ENCODE results near the gene SMIM24.
A peak's percentile ranks its signal among the peaks of the same experiment; 100 is the strongest.

The SMIM24 gene

DNA sequence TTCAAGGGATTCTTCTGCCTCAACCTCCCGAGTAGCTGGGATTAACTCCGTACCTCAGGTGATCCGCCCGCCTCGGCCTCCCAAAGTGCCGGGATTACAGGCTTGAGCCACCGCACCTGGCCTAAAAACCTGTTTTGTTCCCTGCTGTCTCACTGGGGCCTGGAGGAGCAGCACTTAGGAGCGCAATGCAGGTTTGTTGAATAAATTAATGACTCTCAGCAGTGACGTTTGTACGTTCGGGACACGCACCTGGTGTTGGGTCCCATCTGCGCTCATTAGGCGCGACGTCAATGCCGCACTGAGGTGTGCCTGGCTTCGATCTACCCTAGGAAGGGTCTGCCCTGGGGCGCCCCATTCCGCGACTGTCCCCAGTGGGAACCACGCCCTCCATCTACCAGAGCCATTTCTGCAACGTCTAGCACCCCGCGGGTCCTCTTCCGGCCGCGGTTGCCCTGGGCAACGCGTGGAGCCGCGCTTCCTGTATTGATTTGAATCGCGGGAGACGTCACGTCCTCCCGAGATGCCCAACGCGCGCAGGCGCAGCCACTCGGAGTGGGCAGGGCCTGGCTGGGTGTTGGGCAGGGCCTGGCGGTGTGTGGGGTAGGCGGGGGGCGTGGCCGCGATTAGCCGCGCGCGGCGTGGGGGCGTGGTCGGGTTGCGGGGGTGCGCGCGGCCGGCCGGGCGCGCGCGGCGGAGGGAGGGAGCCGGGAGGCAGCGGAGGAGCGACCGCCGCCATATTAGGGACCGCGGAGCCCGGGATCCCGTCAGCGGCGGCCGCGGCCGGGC lies 25.5 kb upstream of the SMIM24 start, which contains the start of gene FZR1:
Gene FZR1, plus strand, starts transcription at position 714 of the 786 bp plus-strand sequence. CDS start 16,679 bp downstream, outside the sequence.
- no peaks in the 10 kb centered on the region for H3K36me3 ChIP-seq (ENCODE audit: control insufficient read depth, low read depth, low read length)
- H3K4me3 ChIP-seq (ENCODE audit: low read length): peak within 1 kb of the TSS; percentile 69
- H3K27me3 ChIP-seq (ENCODE audit: control insufficient read depth, insufficient read depth, low read length): no peaks in the 10 kb centered on the region
- no peaks in the 10 kb centered on the region for H3K4me1 ChIP-seq (ENCODE audit: control insufficient read depth, low read depth, low read length)
- H3K9ac ChIP-seq (ENCODE audit: low read length): peak within 1 kb of the TSS; percentile 67
- peak within 1 kb of the TSS; percentile 88 for H3K27ac ChIP-seq (ENCODE audit: low read length)
- H3K9me3 ChIP-seq (ENCODE audit: control insufficient read depth, low read depth, low read length): no peaks in the 10 kb centered on the region

DNA sequence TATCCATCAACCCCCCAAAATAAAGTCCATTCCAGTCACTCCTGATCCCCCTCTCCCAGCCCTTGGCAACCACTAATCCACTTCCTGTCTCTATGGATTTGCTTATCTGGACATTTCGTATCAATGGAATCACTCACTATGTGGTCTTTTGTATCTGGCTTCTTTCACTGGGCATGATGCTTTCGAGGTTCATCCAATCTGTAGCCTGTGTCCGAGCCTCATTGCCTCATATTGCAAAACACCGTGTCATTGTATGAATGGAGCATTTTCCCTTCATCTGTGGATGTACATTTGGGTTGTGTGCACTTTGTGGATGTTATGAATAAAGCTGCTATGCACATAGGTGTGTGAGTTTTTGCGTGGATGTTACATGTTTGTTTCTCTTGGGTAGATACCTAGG lies 24.4 kb upstream of the SMIM24 start:
- Histone ChIP-seq H3K4me1 (ENCODE audit: control insufficient read depth, low read depth, low read length) (no peaks in the 10 kb centered on the region), H3K27ac (ENCODE audit: low read length) (peak overlapping the region; percentile 37), H3K36me3 (ENCODE audit: control insufficient read depth, low read depth, low read length) (no peaks in the 10 kb centered on the region), H3K27me3 (ENCODE audit: control insufficient read depth, insufficient read depth, low read length) (no peaks in the 10 kb centered on the region), H3K9ac (ENCODE audit: low read length) (peak overlapping the region; percentile 67), H3K9me3 (ENCODE audit: control insufficient read depth, low read depth, low read length) (no peaks in the 10 kb centered on the region), H3K4me3 (ENCODE audit: low read length) (no peak overlapping the region)

DNA sequence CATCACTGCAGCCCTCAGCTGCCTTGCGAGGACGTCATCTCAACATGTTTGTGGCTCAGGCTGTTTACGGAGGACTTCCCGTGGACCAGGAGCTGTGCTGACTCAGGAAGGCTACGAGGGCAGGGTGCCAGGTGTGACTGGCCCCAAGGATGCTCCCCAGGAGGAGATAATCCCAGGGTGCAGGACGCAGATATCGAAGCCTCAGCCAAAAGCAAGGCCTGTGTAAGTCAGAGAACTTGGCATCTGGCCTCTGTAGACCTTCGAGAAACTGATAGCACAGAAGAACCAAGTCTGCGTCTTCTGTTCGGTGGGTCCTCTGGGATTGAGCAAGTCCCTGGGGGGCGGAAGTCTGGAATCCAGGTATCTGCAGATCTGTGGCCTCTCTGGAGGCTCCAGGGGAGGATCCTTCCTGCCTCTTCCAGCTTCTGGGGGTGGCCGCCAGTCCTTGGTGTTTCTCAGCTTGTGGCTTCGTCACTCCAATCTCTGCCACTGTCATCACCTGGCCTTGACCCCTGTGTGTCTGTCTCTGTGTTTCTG lies 22.8 kb upstream of the SMIM24 start:
- no peaks in the 10 kb centered on the region for H3K4me1 ChIP-seq (ENCODE audit: control insufficient read depth, low read depth, low read length)
- no peak overlapping the region for H3K4me3 ChIP-seq (ENCODE audit: low read length)
- H3K27me3 ChIP-seq (ENCODE audit: control insufficient read depth, insufficient read depth, low read length): no peaks in the 10 kb centered on the region
- H3K27ac ChIP-seq (ENCODE audit: low read length): no peak overlapping the region
- no peak overlapping the region for H3K9ac ChIP-seq (ENCODE audit: low read length)
- H3K36me3 ChIP-seq (ENCODE audit: control insufficient read depth, low read depth, low read length): no peaks in the 10 kb centered on the region
- no peaks in the 10 kb centered on the region for H3K9me3 ChIP-seq (ENCODE audit: control insufficient read depth, low read depth, low read length)

DNA sequence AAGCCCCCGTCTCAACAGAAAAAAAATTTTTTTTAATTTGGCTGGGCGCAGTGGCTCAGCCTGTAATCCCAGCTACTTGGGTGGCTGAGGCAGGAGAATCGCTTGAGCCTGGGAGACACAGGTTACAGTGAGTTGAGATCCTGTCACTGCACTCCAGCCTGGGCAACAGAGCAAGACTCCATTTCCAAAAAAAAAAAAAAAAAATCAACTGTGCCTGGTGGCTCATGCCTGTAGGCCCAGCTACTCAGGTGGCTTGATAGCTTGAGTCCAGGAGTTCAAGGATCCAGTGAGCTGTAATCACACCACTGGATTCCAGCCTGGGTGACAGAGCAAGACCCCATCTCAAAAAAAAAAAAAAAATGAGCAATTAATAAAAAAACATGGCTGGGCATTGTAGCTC lies 21.5 kb upstream of the SMIM24 start:
- H3K27me3 ChIP-seq (ENCODE audit: control insufficient read depth, insufficient read depth, low read length): no peaks in the 10 kb centered on the region
- H3K27ac ChIP-seq (ENCODE audit: low read length): no peak overlapping the region
- no peak overlapping the region for H3K4me3 ChIP-seq (ENCODE audit: low read length)
- no peak overlapping the region for H3K9ac ChIP-seq (ENCODE audit: low read length)
- no peaks in the 10 kb centered on the region for H3K9me3 ChIP-seq (ENCODE audit: control insufficient read depth, low read depth, low read length)
- H3K36me3 ChIP-seq (ENCODE audit: control insufficient read depth, low read depth, low read length): no peaks in the 10 kb centered on the region
- H3K4me1 ChIP-seq (ENCODE audit: control insufficient read depth, low read depth, low read length): no peaks in the 10 kb centered on the region

DNA sequence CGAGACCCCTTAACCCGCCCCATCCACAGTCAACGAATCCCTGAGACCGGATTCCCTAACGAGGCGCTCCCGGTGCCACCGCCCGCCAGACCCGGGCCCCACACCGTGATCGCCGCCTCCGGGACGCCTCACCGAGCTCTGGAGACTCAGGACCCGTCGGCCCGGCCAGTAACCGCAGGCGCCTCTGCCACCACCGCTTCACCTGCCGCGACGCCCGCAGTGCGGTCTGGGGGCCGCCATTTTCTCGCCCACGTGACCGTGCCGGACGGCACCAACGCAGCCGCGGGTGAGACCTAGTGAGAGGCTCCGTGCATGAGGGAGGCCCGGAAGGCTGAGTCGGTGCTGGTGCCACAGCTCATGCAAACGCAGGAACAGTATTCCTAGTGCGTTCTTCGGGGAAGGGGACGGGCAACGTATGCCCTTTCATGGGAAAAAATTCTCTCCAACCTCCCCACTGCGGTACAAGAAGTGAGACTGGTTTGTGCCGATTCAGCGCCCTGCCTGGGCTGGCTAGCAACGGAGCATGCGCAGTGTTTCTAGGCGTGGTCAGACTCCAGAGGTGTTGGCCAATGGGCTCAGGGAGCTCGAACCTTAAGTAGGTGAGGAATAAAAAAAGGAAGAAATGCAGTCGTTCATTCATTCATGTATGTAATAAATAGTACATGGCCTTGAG lies 20.2 kb upstream of the SMIM24 start, which contains the start of gene DOHH:
Gene DOHH, minus strand, starts transcription at position 246 of the 673 bp plus-strand sequence. CDS start 3,860 bp downstream, outside the sequence.
- no peaks in the 10 kb centered on the region for H3K4me1 ChIP-seq (ENCODE audit: control insufficient read depth, low read depth, low read length)
- no peaks in the 10 kb centered on the region for H3K27me3 ChIP-seq (ENCODE audit: control insufficient read depth, insufficient read depth, low read length)
- H3K9me3 ChIP-seq (ENCODE audit: control insufficient read depth, low read depth, low read length): no peaks in the 10 kb centered on the region
- H3K27ac ChIP-seq (ENCODE audit: low read length): peak within 1 kb of the TSS; percentile 98
- peak within 1 kb of the TSS; percentile 94 for H3K9ac ChIP-seq (ENCODE audit: low read length)
- H3K36me3 ChIP-seq (ENCODE audit: control insufficient read depth, low read depth, low read length): peaks cover 6% of the 10 kb centered on the region
- H3K4me3 ChIP-seq (ENCODE audit: low read length): peak within 1 kb of the TSS; percentile 99

DNA sequence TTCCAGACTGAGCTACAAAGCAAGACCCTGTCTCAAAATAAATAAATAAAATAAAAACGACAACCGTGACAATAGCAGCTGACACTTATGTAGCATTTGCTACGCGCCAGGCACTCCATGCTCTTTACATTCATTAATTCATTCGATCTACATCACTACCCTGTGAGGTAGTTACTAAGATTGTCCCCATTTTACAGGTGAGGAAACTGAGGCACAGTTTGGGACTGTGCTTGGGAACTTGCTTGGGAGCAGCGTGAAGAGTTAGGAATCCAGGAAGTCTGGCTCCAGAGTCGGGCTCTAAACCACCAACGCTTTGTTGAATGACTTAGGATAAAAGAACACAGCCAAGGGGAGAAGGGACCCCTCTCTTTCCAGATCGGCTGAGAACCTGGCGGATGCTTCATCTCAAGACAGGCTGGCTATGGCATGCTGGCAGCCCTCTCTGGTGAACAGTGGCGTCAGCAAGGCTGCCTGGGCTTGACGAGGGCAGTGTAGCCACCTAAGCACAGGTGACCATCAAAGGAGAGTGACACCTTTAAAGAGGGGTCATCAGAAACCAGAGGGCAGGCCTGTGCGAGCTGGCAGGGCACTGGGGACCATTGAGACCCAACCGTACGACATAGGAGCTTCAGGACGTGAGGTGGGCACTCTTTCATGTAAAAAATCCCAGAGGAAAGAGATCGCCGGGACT lies 19.6 kb upstream of the SMIM24 start:
- Histone ChIP-seq H3K27me3 (ENCODE audit: control insufficient read depth, insufficient read depth, low read length) (no peaks in the 10 kb centered on the region), H3K36me3 (ENCODE audit: control insufficient read depth, low read depth, low read length) (peaks cover 6% of the 10 kb centered on the region), H3K4me3 (ENCODE audit: low read length) (peak overlapping the region; percentile 99), H3K4me1 (ENCODE audit: control insufficient read depth, low read depth, low read length) (no peaks in the 10 kb centered on the region), H3K27ac (ENCODE audit: low read length) (peak overlapping the region; percentile 98), H3K9me3 (ENCODE audit: control insufficient read depth, low read depth, low read length) (no peaks in the 10 kb centered on the region), H3K9ac (ENCODE audit: low read length) (peak overlapping the region; percentile 94)

DNA sequence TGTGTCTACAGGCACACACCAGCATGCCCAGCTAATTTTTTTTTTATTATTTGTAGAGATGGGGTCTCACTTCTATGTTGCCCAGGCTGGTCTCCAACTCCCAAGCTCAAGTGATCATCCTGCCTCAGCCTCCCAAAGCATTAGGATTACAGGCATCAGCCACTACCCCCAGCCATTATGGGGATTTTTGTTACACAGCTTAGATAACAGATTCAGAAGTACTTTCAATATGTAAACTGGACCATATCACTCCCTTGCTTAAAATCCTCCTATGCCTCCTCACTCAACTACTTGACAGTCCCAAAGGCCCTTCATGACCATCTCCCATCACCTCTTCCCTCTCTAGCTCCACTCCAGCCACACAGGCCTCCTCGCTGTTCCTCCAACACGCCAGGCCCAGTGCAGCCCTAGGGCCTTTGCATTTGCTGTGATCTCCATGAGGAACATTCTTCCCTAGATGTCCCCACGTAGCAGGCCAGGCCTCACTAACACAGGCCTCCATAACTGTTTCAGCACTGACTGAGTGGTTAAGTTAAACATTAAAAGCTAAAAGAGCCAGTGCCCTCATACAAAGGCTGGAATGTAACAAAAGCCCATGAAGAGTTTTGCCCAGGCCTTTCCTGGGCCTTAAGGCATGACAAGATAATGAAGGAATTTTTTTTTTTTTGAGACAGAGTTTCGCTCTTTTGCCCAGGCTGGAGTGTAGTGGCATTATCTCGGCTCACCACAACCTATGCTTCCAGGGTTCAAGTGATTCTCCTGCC lies 17.6 kb upstream of the SMIM24 start:
- H3K4me3 ChIP-seq (ENCODE audit: low read length): no peak overlapping the region
- H3K4me1 ChIP-seq (ENCODE audit: control insufficient read depth, low read depth, low read length): no peaks in the 10 kb centered on the region
- no peaks in the 10 kb centered on the region for H3K9me3 ChIP-seq (ENCODE audit: control insufficient read depth, low read depth, low read length)
- peaks cover 6% of the 10 kb centered on the region for H3K36me3 ChIP-seq (ENCODE audit: control insufficient read depth, low read depth, low read length)
- no peaks in the 10 kb centered on the region for H3K27me3 ChIP-seq (ENCODE audit: control insufficient read depth, insufficient read depth, low read length)
- H3K27ac ChIP-seq (ENCODE audit: low read length): no peak overlapping the region
- H3K9ac ChIP-seq (ENCODE audit: low read length): no peak overlapping the region

DNA sequence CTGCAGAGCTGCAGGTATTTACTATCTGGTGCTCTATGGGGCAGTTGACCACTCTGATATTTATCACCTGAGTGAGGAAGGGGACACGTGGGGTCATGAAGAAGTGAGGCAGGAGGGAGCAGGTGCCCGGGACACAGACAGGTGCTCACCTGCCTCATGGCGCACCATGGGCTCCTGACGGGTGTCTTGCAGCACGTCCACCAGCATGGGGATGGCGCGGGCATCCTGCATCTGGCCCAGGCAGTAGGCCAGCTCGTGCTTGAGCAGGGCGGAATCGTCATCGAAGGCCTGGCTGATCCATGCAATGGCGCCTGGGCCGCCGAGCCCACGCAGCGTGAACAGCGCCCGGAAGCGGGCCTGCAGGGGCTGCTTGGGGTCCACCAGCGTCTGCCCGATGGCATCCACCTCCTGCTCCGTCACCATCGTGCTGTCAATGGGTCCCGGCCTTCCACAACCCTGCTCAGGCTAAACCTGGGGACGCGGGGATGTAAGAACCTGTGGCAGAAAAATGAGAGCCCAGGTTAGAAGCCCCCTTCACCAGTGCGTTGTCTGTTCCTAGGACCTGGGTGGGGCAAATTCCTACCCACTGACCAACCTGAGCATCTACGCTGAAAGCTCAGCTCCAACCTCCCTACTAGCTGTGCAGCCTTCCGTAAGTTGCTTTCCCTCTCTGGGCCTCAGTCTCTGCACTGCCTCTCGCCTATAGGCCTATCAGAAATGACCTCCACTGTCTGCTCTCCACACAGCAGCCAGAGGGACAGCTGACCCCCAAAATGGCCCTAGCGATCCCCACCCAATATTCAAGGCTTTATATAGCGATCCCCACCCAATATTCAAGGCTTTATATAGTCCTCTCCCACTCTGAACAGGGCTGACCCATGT lies 16.3 kb upstream of the SMIM24 start:
- no peak overlapping the region for H3K4me3 ChIP-seq (ENCODE audit: low read length)
- no peaks in the 10 kb centered on the region for H3K4me1 ChIP-seq (ENCODE audit: control insufficient read depth, low read depth, low read length)
- H3K36me3 ChIP-seq (ENCODE audit: control insufficient read depth, low read depth, low read length): peaks cover 6% of the 10 kb centered on the region
- H3K27ac ChIP-seq (ENCODE audit: low read length): no peak overlapping the region
- no peak overlapping the region for H3K9ac ChIP-seq (ENCODE audit: low read length)
- H3K27me3 ChIP-seq (ENCODE audit: control insufficient read depth, insufficient read depth, low read length): no peaks in the 10 kb centered on the region
- no peaks in the 10 kb centered on the region for H3K9me3 ChIP-seq (ENCODE audit: control insufficient read depth, low read depth, low read length)

DNA sequence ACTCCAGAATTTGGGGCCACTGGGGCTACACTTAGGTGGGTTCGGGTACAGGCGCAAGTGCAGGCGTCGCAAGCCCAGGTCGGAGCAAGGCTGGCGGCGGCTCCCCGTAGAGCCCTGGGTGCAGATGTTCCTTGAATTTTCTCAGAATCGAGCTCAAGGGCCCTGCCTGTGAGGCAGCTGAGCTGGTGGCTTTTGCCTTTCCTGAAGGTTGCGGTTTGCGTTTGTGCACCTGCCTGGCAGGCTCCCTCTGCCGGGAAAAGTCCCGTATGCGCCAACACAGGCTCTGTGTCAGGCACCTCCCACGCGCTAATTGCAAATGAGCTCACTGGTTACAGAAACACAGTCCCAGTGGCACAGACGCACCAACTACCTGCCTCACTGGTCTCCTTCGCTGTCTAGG lies 14.2 kb upstream of the SMIM24 start:
- Histone ChIP-seq H3K27ac (ENCODE audit: low read length) (no peak overlapping the region), H3K9ac (ENCODE audit: low read length) (no peak overlapping the region), H3K4me1 (ENCODE audit: control insufficient read depth, low read depth, low read length) (no peaks in the 10 kb centered on the region), H3K4me3 (ENCODE audit: low read length) (no peak overlapping the region), H3K36me3 (ENCODE audit: control insufficient read depth, low read depth, low read length) (peaks cover 6% of the 10 kb centered on the region), H3K9me3 (ENCODE audit: control insufficient read depth, low read depth, low read length) (no peaks in the 10 kb centered on the region), H3K27me3 (ENCODE audit: control insufficient read depth, insufficient read depth, low read length) (no peaks in the 10 kb centered on the region)

DNA sequence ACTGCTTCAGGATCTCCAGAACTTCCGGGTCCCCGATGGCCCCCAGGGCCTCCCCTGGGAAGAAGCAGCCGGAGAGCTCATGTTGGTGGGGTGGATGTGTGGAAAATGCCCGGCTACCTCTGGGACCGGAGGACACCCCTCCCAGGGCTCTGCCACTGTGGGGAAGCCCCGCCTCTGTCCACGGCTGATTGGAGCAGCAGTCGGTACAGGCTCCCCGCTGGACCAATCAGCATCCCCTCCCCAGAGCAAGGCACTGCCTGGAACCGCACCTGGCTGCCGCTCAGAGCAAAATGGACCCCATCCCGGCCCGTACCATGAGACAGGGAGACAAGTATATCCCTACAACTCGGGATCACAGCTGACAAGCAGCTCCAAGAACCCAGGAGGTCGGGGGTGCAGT lies 13.7 kb upstream of the SMIM24 start:
- H3K27me3 ChIP-seq (ENCODE audit: control insufficient read depth, insufficient read depth, low read length): no peaks in the 10 kb centered on the region
- no peak overlapping the region for H3K27ac ChIP-seq (ENCODE audit: low read length)
- H3K4me1 ChIP-seq (ENCODE audit: control insufficient read depth, low read depth, low read length): no peaks in the 10 kb centered on the region
- H3K9me3 ChIP-seq (ENCODE audit: control insufficient read depth, low read depth, low read length): no peaks in the 10 kb centered on the region
- H3K4me3 ChIP-seq (ENCODE audit: low read length): no peak overlapping the region
- H3K9ac ChIP-seq (ENCODE audit: low read length): no peak overlapping the region
- H3K36me3 ChIP-seq (ENCODE audit: control insufficient read depth, low read depth, low read length): peaks cover 6% of the 10 kb centered on the region

All from iPS-18a (cell line).